Lower leg skin (tissue), 3 donors: Measurements from ENCODE around the gene PACC1.

ENCODE experiments used
- POLR2A ChIP-seq, 2 donors: fragments of 450-650 bp; IDR thresholded peaks; one replicate each; pipeline ENCODE4 v1.6.1; 2016 to 2017; ENCODE audit warnings: antibody characterized with exemption in 2 of 2, mild to moderate bottlenecking in 1 of 2, moderate library complexity in 1 of 2
- TF ChIP-seq, protein P1 (sequence below), 3 donors: fragments of 450-650 bp; IDR thresholded peaks; one replicate each; pipeline ENCODE4 v1.5.1; 2016; ENCODE audit warnings: antibody characterized with exemption in 3 of 3, mild to moderate bottlenecking in 3 of 3, moderate library complexity in 2 of 3

DNA sequence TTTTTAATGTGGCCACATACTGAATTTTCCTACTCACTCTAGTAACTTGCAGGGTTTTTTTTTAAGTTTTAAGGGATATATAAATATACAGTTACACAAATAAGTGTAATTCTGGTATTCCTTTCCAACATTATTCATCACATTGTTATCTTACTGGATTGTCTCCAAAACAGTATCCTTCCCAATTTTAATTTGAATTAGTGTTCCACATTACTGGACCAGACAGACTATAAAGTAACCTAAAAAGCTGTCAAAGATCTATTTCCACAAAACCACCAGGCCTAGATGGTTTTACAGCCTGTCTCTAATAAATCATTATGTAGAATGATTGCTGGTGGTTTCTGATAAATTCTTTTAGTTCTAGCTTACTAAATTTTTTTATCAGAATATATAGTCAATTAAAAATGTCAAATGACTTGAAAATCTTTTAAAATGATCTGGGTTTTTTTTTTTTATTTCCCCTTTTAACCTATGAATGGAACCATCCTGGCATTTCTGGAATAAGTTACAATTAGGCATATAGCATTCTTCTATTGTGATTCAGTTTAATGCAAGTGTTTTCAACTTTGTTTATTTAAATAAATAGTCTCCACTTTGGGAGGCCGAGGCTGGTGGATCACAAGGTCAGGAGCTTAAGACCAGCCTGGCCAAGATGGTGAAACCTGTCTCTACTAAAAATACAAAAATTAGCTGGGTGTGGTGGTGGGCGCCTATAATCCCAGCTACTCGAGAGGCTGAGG, 59.3 kb downstream of the PACC1 start:
- no peak for TF ChIP-seq POLR2A (IDR thresholded peaks at IDR 0.05)
- TF ChIP-seq, protein P1, sequence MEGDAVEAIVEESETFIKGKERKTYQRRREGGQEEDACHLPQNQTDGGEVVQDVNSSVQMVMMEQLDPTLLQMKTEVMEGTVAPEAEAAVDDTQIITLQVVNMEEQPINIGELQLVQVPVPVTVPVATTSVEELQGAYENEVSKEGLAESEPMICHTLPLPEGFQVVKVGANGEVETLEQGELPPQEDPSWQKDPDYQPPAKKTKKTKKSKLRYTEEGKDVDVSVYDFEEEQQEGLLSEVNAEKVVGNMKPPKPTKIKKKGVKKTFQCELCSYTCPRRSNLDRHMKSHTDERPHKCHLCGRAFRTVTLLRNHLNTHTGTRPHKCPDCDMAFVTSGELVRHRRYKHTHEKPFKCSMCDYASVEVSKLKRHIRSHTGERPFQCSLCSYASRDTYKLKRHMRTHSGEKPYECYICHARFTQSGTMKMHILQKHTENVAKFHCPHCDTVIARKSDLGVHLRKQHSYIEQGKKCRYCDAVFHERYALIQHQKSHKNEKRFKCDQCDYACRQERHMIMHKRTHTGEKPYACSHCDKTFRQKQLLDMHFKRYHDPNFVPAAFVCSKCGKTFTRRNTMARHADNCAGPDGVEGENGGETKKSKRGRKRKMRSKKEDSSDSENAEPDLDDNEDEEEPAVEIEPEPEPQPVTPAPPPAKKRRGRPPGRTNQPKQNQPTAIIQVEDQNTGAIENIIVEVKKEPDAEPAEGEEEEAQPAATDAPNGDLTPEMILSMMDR (IDR thresholded peaks at IDR 0.05): no peak
